GM23338 (cell line): ENCODE measurements around the gene SUCLG2. TPM values are rescaled to one million over a fixed set of nuclear protein-coding genes. Genes with fewer than 3 reads are reported as not detected.

Source experiments
- ATAC-seq: fragments of 200-7000 bp; cut with Tn5 transposase; 3 replicates; pipeline ENCODE4 v1.9.1; 2020
- DNase-seq: peaks from one replicate; pipeline ENCODE4 v3.0.0-alpha.2; 2015; ENCODE audit warnings: low spot score
- H2AFZ ChIP-seq: fragments of 200-600 bp; sonication (generic); 2 replicates; pipeline ENCODE4 v1.8.0; 2016; ENCODE audit warnings: antibody characterized with exemption, mild to moderate bottlenecking, moderate library complexity
- H3F3A ChIP-seq: fragments of 200-600 bp; sonication (generic); replicated peaks from 2 replicates; pipeline ENCODE4 v1.8.0; 2017; ENCODE audit warnings: antibody characterized with exemption, mixed run types, low read depth
- H3K27ac ChIP-seq: fragments of 200-600 bp; sonication (generic); 2 replicates; pipeline ENCODE4 v1.6.1; 2016; ENCODE audit warnings: low read depth
- H3K27me3 ChIP-seq: fragments of 200-600 bp; sonication (generic); 2 replicates; pipeline ENCODE4 v1.8.0; 2016; ENCODE audit warnings: mild to moderate bottlenecking, mixed run types, moderate library complexity; ENCODE audit not compliant: insufficient read depth
- H3K36me3 ChIP-seq: fragments of 200-600 bp; sonication (generic); 2 replicates; pipeline ENCODE4 v1.8.0; 2016; ENCODE audit warnings: mild to moderate bottlenecking; ENCODE audit not compliant: insufficient read depth
- H3K4me1 ChIP-seq: fragments of 200-600 bp; sonication (generic); 2 replicates; pipeline ENCODE4 v1.8.0; 2016; ENCODE audit warnings: mild to moderate bottlenecking, moderate library complexity; ENCODE audit not compliant: insufficient read depth
- H3K4me2 ChIP-seq: fragments of 200-600 bp; sonication (generic); 2 replicates; pipeline ENCODE4 v1.7.1; 2017; ENCODE audit warnings: mixed run types
- H3K4me3 ChIP-seq: fragments of 200-600 bp; sonication (generic); 2 replicates; pipeline ENCODE4 v1.6.1; 2016; ENCODE audit warnings: mixed run types
- H3K79me2 ChIP-seq: fragments of 200-600 bp; sonication (generic); replicated peaks from 2 replicates; pipeline ENCODE4 v1.8.0; 2017; ENCODE audit warnings: mild to moderate bottlenecking; ENCODE audit not compliant: insufficient read depth
- H3K9me2 ChIP-seq: fragments of 200-600 bp; sonication (generic); 2 replicates; pipeline ENCODE4 v1.8.0; 2017; ENCODE audit not compliant: insufficient read depth
- H4K20me1 ChIP-seq: fragments of 200-600 bp; sonication (generic); replicated peaks from 2 replicates; pipeline ENCODE4 v1.8.0; 2017; ENCODE audit warnings: mild to moderate bottlenecking; ENCODE audit not compliant: insufficient read depth
- H3K27ac Mint-ChIP-seq: 2 replicates; pipeline ENCODE4 v1.8.0; 2020; ENCODE audit warnings: inconsistent platforms, mild to moderate bottlenecking, moderate library complexity, mixed read lengths
- H3K27me3 Mint-ChIP-seq: 3 replicates; pipeline ENCODE4 v1.8.0; 2022; ENCODE audit warnings: low read depth, mild to moderate bottlenecking, moderate library complexity, mixed read lengths, inconsistent platforms; ENCODE audit not compliant: insufficient read depth, poor library complexity
- H3K36me3 Mint-ChIP-seq: 3 replicates; pipeline ENCODE4 v1.8.0; 2021; ENCODE audit warnings: low read depth, mild to moderate bottlenecking, inconsistent platforms, moderate library complexity, mixed read lengths
- H3K4me1 Mint-ChIP-seq: 3 replicates; pipeline ENCODE4 v1.8.0; 2020; ENCODE audit warnings: mild to moderate bottlenecking, inconsistent platforms, mixed read lengths
- H3K4me3 Mint-ChIP-seq: 3 replicates; pipeline ENCODE4 v1.8.0; 2021; ENCODE audit warnings: moderate library complexity, mild to moderate bottlenecking, inconsistent platforms, mixed read lengths
- H3K9me3 Mint-ChIP-seq: 3 replicates; pipeline ENCODE4 v1.8.0; 2020; ENCODE audit warnings: moderate library complexity, mild to moderate bottlenecking, inconsistent platforms, mixed read lengths
- ZNF462 ChIP-seq: fragments of 250-450 bp; sonication (Bioruptor Pico); IDR thresholded peaks from 2 replicates; pipeline ENCODE4 v1.5.0; 2020; ENCODE audit warnings: mild to moderate bottlenecking, moderate library complexity
- polyA plus RNA-seq: library from polyadenylated mRNA; unstranded; fragments of >200 nt; fragmentation: Nextera tagmentation; extraction: Ambion mirVana; gene quantifications from 2 replicates; pipeline ENCODE4 v1.2.1, GENCODE V29; 2016
- total RNA-seq: library from RNA; depleted of rRNA; stranded (reverse); fragments of >200 nt; shearing (Covaris generic); gene quantifications from 2 replicates; pipeline ENCODE4 v1.2.3, GENCODE V29; 2014
- TF ChIP-seq, protein P1 (sequence below), 2 experiments: fragments of 200-600 bp in 1 of 2; sonication (generic) in 1 of 2; conservative IDR thresholded peaks; 2 replicates each; pipeline versions ENCODE4 v1.5.1 to v1.6.1; 2016 to 2017; ENCODE audit warnings: antibody characterized with exemption in 2 of 2, low read depth in 2 of 2, mild to moderate bottlenecking in 2 of 2, moderate library complexity in 1 of 2

SUCLG2 gene
- total and polyA plus RNA-seq, 2 experiments from 2014 or later: 29.3 to 39.0 TPM

DNA sequence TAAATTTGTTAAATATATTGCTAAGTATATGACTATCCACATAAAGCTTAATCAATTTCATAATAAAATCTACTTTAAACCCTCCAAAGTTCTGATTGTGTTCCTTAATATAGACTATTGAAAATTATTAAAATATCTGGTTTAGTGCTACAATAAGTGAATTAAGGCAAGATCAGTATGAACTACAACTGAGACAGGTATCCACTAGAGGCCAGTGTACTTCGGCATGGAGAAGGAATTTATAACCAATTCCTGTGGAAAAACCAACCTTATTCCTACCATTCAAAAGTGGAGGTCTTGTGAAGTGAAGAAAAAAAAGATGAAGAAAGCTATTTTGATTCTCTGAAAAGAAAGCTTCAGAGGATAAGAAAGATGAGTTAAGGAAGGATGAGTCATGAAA is 237.7 kb downstream of the SUCLG2 start:
- Mint-ChIP-seq H3K27me3 (no peaks in the 10 kb centered on the region), H3K36me3 (peaks cover 13% of the 10 kb centered on the region; the same call in 2 of the 3 replicates)

More for the DNA sequence above, 237.7 kb downstream of the SUCLG2 start:
- Mint-ChIP-seq H3K27ac (no peak overlapping the region), H3K4me3 (no peak overlapping the region), H3K4me1 (no peaks in the 10 kb centered on the region), H3K9me3 (peaks cover 7% of the 10 kb centered on the region; the same call in 1 of the 3 replicates)
- Histone ChIP-seq H3K4me1 (no peaks in the 10 kb centered on the region), H3K79me2 (no peaks in the 10 kb centered on the region), H3K36me3 (no peaks in the 10 kb centered on the region), H3K27ac (no peak overlapping the region), H3K4me2 (no peak overlapping the region), H2AFZ (no peak overlapping the region), H4K20me1 (no peaks in the 10 kb centered on the region), H3K4me3 (no peak overlapping the region), H3K27me3 (no peaks in the 10 kb centered on the region), H3F3A (no peaks in the 10 kb centered on the region), H3K9me2 (no peaks in the 10 kb centered on the region; the same call in 1 of the 2 replicates)
- TF ChIP-seq, protein P1, sequence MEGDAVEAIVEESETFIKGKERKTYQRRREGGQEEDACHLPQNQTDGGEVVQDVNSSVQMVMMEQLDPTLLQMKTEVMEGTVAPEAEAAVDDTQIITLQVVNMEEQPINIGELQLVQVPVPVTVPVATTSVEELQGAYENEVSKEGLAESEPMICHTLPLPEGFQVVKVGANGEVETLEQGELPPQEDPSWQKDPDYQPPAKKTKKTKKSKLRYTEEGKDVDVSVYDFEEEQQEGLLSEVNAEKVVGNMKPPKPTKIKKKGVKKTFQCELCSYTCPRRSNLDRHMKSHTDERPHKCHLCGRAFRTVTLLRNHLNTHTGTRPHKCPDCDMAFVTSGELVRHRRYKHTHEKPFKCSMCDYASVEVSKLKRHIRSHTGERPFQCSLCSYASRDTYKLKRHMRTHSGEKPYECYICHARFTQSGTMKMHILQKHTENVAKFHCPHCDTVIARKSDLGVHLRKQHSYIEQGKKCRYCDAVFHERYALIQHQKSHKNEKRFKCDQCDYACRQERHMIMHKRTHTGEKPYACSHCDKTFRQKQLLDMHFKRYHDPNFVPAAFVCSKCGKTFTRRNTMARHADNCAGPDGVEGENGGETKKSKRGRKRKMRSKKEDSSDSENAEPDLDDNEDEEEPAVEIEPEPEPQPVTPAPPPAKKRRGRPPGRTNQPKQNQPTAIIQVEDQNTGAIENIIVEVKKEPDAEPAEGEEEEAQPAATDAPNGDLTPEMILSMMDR (conservative IDR thresholded peaks at IDR 0.05; ENCODE audit: low read depth in 2 of 2): peak; percentile 14 to 45; a peak in 2 of 4 replicates
- no peak for TF ChIP-seq ZNF462 (CRISPR knock-in tag)
- DNase-seq (no peak), ATAC-seq (no peak)
